HG03469 (cell line): Measurements from ENCODE around the gene TRMT44.
"Not testable (repeated sequence)": the region's sequence is repeated elsewhere in the genome, so short reads cannot be mapped to it uniquely, and the experiment has no call there.

Experiments
- ATAC-seq: cut with Tn5 transposase; IDR thresholded peaks from one replicate; pipeline ENCODE4 v1.9.1; 2021; ENCODE audit warnings: mild to moderate bottlenecking, moderate library complexity, moderate number of reproducible peaks; ENCODE audit not compliant: unreplicated experiment

Gene TRMT44

DNA sequence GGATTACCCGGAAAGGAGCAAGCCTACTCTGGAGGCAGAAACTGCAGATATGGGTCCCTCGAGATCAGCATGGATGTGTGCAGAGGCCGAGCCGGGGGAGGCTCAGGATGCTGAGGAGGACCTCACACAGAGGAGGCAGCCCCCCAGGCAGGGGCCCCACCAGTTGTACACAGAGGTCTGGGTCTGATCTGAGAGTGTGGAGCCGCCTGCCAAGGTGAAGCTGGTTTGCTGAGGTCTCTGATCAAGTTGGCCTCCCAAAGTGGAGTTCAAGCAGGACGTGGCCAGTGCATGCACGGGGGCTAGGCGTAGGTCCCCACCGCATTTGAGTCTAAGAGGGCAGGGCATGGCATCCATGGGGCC is 35.1 kb upstream of the TRMT44 start:
- ATAC-seq: no peak

DNA sequence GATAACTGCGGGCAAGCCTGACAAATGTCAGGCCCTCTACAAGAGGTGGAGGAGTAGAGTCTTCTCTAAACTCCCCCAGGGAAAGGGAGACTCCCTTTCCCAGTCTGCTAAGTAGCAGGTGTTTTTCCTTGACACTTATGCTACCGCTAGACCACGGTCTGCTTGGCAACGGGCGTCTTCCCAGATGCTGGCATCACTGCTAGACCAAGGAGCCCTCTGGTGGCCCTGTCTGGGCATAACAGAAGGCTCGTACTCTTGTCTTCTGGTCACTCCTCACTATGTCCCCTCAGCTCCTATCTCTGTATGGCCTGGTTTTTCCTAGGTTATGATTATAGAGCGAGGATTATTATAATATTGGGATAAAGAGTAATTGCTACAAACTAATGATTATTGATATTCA is 33.7 kb upstream of the TRMT44 start:
- ATAC-seq: not testable (repeated sequence)

DNA sequence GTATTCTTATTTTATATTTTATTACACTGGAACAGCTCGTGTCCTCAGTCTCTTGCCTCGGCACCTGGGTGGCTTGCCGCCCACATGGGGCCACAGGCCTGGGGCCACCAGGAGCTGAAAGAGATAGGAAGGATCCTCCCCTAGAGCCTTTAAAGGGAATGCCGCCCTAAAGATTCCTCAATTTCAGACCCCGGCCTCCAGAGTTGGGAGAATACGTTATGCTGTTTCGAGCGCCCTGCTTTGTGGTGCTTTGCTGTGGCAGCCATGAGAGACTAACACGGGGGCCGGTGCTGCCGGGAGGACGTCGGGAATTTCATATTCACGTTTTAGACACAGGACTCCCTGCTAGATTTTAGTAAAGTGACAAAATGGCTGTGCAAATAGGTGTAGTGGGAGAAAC is 33.3 kb upstream of the TRMT44 start:
- no peak for ATAC-seq

DNA sequence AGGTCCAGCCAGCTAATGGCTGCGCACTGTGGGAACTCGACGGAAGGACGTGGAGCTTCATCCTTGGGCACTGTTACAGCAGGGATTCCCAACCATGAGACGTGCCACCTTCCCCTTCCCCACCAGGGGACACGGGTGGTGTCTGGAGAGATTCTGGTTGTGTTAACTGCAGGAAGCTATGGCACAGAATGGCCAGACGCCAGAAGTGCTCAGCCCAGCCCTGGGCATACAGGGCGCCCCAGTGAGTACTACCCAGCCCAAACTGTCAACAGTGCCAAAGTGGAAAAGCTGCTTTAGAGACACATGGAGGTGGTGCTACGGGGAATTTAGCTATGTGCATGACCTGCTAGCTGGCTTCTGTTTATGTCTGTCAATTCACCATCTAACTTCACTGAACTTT is 32.8 kb upstream of the TRMT44 start:
- ATAC-seq: no peak

DNA sequence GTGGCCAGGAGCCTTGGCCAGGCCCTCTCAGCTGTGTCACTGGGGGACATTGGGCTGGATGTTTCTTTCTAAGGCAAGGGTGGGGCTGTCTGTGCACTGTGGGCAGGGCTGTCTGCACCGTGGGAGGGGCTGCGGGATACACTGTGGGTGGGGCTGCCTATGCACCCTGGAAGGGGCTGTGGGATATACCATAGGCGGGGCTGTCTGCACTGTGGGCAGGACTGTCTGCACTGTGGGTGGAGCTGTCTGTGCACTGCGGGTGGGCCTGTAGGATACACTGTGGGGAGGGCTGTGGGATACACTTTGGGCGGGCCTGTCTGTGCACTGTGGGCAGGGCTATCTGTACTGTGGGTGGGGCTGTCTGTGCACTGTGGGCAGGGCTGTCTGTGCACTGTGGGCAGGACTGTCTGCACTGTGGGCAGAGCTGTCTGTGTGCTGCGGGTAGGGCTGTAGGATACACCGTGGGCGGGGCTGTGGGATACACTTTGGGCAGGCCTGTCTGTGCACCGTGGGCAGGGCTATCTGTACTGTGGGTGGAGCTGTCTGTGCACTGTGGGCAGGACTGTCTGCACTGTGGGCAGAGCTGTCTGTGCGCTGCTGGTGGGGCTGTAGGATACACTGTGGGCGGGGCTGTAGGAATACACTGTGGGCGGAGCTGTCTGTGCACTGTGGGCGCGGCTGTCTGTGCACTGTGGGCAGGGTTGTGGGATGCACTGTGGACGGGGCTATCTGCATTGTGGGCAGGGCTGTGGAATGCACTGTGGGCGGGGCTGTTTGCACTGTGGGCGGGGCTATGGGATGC is 31.1 kb upstream of the TRMT44 start:
- no peak for ATAC-seq

DNA sequence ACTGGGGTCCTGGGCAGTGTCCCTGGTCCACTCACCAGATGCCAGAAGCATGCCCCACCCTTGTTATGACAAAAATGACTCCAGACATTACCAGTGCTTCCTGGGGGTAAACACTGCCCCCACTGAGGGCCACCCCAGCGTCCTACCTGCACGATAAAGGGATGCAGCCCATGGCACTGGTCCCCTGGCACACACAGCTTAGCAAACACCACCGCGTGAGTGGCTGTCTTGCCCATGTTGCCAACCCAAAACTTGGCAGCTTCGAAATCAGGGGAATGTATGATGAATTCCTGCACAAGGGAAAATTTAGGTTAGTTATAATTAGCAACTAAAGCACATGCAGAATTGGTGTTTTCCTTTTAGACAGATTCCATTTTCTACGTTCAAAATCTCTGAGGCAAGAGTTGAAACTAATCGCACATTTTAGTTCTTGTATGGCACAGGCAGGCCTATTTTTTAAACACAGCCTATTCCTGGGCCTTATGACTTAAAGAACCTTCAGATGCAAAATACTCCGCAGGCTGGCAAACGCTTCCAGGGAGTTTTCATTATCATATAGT is 30.4 kb upstream of the TRMT44 start:
- ATAC-seq: no peak

DNA sequence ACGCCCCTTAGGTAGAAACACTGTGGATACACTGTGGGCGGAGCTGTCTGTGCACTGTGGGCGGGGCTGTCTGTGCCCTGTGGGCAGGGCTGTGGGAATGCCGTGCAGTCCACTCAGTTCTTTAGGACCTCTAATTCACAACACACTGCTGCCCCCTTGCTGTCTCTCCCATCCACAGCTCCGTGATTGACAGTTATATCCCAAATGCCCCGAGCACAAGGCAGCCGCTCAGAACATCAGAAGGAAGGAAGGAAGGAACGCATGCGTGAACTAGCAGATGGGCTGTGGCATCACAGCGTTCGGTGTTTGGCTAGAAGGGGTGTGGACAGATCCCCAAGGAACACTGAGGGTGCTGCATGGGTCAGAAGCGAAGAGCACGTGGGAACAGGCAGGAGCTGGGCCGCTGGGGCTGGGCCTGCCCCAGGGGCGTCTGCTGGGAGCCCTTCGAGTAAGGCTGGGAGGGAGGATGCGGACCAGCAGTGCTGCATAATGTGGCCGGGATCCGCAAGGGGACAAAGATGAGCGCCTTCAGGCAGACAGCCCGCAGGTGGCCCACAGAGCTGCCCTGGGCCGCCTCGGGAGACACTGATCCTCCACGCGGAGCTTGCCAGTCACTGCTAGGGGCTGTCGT is 29.8 kb upstream of the TRMT44 start:
- ATAC-seq: no peak

DNA sequence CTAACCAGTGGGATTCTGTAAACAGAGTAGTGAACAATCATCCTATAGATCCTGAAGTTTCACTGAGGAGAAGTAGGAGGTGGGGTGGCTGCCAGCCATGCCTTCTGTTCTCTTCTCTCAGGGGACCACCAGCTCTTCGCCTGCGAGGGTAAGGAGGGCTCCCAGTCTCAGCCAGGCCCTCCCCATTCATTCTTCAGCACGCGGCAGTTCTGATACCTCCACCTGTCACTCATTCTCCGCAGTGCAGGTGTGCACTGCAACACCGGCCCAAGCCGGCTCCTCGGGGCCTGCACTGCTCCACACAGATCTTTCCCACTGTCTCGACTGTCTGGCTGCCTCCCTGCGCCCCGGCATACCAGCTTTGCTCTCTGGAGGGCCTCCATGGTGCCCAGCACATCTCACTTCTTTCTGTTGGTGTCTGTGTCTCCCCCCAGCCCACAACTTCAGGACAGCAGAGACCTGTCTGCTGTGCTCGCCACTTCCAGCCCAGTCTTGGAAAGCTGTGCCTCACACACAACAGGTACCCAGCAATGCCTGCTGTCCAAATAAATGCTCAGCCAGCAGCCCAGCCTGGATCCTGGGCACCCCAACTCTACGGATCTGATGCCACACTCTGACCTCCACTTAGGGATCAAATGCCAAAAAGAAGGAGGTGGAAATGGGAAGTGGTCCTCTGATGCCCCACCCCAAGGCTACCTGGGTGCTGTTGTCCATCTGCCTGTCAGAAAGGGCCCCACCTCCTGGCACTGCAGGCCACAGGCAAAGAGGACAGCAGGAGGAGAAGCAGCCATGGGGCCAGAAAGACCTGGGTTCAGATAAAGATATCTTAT is 29.0 kb upstream of the TRMT44 start:
- no peak for ATAC-seq

DNA sequence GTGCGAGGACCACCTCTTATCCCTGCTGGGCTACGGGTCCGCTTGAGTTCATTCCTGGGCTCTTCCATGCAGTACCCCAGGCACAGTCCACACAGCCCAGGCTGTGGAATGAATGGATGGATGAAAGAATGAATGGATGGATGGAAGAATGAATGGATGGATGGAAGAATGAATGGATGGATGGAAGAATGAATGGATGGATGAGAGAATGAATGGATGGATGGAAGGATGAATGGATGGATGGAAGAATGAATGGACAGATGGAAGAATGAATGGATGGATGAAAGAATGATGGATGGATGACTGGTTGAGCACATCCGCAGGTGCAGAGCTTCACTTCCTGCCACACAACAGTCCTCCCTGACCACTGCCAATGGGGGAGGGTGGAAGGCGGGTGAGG is 28.3 kb upstream of the TRMT44 start:
- no peak for ATAC-seq

DNA sequence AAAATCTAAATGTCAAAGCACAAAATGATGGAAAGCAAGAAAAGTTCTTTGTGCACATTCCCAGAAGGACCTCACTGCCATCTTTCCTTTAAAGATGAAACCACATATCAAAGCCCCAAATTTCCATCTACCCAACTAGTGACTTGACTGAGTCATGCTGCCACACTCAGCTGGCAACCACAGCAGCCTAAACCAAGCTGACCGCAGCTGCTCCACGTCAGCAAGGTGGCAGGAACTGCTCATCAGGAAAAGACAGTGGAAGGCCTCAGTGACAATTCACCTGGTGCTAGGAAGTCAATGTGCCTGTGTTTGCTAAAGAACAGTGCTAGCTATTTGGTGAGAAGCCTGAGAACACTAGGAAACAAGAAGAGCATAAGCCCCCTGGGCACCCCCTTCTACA is 26.2 kb upstream of the TRMT44 start:
- no peak for ATAC-seq

DNA sequence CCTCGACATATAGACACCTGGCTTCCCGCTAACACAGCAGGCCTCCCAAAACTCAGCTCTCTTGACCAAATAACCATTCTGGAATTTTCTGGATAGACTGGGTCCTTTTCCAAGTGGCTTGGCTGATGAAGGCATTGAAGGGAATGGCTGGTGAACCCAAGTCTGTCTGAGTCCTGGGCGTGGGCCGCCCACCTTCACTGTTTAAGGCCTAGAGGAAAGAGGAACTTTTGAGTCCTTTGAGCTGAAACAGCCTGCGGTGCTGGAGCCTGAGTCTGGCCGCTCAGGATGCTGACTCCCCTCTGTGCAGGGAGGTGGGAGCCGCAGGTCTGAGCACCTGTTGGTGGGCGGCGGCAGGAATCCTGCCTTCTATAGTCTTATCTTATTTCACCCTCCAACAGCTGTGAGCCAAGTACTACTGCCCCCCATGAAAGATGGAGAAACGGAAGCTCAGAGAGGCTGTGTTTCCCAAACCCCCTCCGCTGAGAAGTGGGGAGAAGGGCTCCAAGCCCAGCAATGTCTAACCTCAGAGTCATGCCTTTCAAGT is 23.4 kb upstream of the TRMT44 start:
- ATAC-seq: no peak

DNA sequence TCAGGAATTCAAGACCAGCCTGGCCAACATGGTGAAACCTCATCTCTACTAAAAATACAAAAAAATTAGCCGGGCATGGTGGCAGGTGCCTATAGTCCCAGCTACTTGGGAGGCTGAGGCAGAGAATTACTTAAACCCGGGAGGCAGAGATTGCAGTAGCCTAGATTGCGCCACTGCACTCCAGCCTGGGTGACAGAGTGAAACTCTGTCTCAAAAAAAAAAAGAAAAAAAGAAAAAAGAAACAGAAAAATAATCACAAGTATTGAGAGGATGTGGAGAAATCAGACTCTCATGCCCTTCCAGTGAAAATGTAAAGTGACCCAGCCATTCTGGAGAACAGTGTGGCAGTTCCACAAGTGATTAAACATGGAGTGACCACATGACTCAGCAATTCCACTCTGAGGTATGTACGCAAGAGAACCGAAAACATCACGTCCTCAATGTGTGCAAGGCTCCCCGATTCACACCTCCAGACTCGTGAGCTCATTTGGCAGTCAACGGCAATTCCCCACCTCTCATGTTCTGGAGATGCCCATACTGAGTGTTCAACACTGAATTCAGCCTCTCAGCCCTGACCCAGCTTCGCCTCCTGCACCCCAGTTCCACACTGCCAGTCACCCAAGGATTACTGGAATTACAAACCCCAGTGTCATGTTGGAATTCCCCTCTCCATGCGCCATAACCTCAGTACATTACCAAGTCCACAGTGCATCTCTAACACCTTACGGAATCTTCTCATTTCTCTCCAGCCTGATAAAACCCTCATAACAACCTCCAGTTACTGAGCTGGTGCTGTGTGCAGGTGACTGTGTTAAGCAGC is 21.1 kb upstream of the TRMT44 start:
- ATAC-seq: peak; percentile 68

DNA sequence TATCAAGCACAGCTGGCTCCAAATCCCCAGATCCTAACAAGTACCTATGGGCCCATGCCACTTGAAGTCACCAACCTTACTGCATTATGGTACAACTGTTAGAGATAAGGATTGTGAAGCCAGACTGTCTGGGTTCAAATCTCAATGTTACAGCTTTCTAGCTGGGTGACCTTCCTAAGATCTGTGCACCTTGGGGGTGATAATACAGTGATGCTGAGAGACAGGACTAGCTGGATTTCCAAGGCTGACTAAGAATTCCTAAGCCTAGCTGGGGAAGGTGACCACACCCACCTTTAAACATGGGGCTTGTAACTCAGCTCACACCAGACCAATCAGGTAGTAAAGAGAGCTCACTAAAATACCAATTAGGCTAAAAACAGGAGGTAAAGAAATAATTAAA is 20.4 kb upstream of the TRMT44 start:
- not testable (repeated sequence) for ATAC-seq

DNA sequence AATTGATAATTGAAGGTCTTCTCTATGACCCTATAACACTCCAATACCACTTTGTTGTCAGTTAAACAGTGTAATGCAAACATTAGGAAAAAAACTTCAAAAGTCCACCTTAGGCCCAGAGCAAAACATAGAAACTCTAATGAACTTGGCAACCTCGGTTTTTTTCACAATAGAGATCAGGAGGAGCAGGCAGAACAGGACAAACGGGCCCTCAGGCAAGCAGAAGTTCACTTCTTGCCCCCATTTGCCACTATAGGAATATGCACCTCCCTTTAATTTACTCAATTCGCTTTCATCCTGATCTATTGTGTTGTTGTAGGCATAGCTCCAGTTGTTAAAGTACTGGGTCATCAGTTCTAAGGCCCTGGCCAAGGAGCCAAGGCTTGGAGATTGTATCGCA is 18.2 kb upstream of the TRMT44 start:
- ATAC-seq: no peak

DNA sequence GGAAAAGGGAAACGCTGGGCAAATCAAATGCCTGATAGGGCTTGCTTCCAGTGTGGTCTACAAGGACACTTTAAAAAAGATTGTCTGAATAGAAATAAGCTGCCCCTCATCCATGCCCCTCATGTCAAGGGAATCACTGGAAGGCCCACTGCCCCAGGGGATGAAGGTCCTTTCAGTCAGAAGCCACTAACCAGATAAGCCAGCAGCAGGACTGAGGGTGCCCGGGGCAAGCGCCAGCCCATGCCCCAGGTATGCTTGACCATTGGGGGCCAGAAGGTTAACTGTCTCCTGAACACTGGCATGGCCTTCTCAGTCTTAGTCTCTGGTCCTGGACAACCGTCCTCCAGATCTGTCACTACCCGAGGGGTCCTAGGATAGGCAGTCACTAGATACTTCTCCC is 17.8 kb upstream of the TRMT44 start:
- no peak for ATAC-seq

DNA sequence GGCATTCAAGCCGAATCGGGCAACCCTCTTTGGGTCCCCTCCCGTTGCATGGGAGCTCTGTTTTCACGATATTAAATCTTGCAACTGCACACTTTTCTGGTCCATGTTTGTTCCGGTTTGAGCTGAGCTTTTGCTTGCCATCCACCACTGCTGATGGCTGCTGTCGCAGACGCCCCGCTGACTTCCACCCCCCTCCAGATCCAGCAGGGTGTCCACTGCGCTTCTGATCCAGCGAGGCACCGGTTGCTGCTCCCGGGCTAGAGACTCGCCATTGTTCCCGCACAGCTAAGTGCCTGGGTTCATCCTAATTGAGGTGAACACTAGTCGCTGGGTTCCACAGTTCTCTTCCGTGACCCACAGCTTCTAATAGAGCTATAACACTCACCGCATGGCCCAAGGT is 13.3 kb upstream of the TRMT44 start:
- no peak for ATAC-seq

DNA sequence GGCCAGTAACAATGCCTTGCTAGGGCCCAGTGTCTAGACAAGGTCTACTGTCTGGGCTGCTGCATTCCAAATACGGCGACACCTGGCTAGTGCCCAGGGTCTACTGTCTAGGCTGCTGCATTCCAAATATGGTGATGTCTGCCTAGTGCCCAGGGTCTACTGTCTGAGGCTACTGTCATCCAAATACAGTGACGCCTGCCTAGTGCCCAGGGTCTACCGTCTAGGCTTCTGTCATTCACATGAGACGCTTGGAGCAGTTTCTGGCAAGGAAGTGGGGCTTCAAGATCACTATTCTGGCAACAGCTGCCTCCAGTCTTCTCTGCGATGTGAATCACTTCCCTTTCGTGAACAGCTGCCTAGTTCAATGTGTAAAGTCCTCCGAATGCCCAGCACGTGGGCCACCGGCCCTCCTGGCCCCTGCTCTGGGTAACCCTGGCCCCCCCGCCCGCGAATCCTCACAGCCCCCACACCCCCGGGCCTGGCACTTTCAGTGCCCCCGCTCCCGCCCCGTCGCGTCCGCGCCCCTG is 12.8 kb upstream of the TRMT44 start:
- peak; percentile 42 for ATAC-seq

DNA sequence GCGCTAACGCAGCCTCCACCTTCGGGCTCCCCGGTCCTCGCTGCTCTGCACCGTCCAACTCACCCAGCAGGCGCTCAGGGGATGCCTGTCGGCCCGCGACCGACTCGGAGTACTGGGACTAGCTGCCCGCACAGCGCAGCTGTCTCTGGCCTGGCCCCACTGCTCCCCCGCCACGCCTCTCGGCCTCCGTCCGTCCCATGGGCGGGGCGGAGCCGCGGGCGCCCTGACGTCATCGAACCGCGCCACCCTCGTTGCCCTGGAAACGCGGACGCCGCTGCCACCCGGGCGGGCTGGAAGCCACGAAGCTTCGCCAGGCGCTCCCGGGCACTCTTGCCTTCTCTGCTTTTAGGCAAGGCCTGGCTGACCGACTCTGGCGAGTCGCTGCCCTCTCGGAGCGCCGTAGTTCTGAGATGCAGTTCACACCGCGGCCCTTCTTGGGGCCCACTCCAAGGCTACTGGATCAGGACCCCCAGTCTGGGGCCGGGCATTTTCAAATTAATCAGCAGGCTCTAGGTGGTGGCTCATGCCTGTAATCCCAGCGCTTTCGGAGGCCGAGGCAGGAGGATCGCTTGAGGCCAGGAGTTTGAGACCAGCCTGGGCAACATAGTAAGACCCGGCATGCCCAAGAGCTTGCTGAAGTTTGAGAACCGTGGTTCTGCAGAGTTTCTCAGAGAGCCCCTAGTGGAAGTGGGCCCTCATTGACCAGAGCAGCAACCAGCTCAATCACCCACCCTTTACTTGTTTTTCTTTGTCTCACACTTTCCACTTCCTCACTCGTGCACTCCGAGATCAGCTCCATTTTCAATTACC is 12.1 kb upstream of the TRMT44 start:
- peak; percentile 82 for ATAC-seq

DNA sequence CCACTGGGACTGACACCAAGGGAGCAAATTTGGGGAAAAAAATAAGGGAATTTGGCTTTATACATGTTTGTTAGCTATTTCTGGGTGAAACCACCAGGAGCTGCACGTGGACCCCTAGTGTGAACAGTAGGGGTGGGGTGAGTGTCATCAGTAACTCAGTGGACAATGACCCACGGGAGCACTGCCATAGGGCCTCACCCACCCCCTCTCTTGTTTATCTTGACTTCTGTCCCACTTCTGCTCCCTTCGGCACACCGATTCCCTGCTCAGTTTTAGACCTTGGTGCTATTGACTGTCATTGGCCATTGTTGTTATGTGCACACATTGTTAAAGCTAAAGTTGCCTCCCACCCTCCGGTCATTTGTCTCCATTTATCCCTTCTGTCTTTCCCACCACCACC is 9.0 kb upstream of the TRMT44 start:
- no peak for ATAC-seq
